ENCODE data around the gene ETV3. TPM values are rescaled to one million over a fixed set of nuclear protein-coding genes. Genes with fewer than 3 reads are reported as not detected.

ETV3 gene
- total and polyA plus RNA-seq, 2 of the 8 experiments (the other 6 are each of a cell fraction or from before 2014, with no cell fraction given) = 6.0 to 23.8 TPM

GRCh38 chr1:157132111-157132510 lies 6.1 kb downstream of the ETV3 start:
- no peak for FAIRE-seq
- H3K79me2 ChIP-seq (ENCODE audit: control insufficient read depth in 1 of 2, insufficient read depth in 2 of 2, low read length in 2 of 2) = peaks cover 2 to 21% of the 10 kb centered on the region in 2 experiments; a peak in 3 of 4 replicates
- TF ChIP-seq CHD1 (IDR thresholded peaks at IDR 0.05; ENCODE audit: low read depth, low read length) (no peak), GABPA (IDR thresholded peaks at IDR 0.05; ENCODE audit: borderline replicate concordance, insufficient read depth, low read length) (no peak), CTCF (IDR thresholded peaks at IDR 0.05; ENCODE audit: control extremely low read depth in 1 of 3, insufficient read depth in 1 of 3, low read depth in 1 of 3, low read length in 3 of 3) (no peak), PHF8 (conservative IDR thresholded peaks at IDR 0.05; ENCODE audit: low read depth, low read length) (no peak)

More at GRCh38 chr1:157132111-157132510, 6.1 kb downstream of the ETV3 start:
- H2BK20ac ChIP-seq (ENCODE audit: low read length) = no peak overlapping the region
- H3K18ac ChIP-seq (ENCODE audit: extremely low read depth, low read length) = no peak overlapping the region
- no peak overlapping the region for H3K4me2 ChIP-seq (ENCODE audit: insufficient read depth in 1 of 2, low read depth in 2 of 2, low read length in 2 of 2)
- no peak overlapping the region for H3K4me3 ChIP-seq (ENCODE audit: extremely low read depth in 1 of 4, insufficient read depth in 2 of 4, low read depth in 3 of 4, low read length in 4 of 4)
- no peak for DNase-seq (ENCODE audit: low read depth in 1 of 2, low spot score in 2 of 2)
- H2BK5ac ChIP-seq (ENCODE audit: low read depth, low read length) = no peak overlapping the region
- no peak overlapping the region for H2BK120ac ChIP-seq (replicated peaks; ENCODE audit: low read depth, low read length)
- H3K9ac ChIP-seq (replicated peaks in 1 of 4; ENCODE audit: extremely low read depth in 1 of 4, low read depth in 3 of 4, low read length in 3 of 4) = no peak overlapping the region
- H4K5ac ChIP-seq (ENCODE audit: insufficient read length, low read depth, low read length) = no peak overlapping the region
- H2AFZ ChIP-seq (ENCODE audit: low read length) = no peak overlapping the region
- no peak overlapping the region for H3K27ac ChIP-seq (ENCODE audit: low read depth, low read length)
- WGBS, 2 experiments (ENCODE audit: extremely low coverage in 1 of 2, insufficient coverage in 1 of 2, insufficient read length in 1 of 2, insufficient replicate concordance in 2 of 2, low coverage in 1 of 2, low lambda C conversion rate in 2 of 2, missing lambda C conversion rate in 1 of 2) = 96% methylated on average over 5 of the region's 5 CpGs; no CpG with 5 or more reads in 1 of the 2 experiments
- H3K36me3 ChIP-seq (ENCODE audit: control insufficient read depth in 2 of 4, insufficient read depth in 4 of 4, low read length in 3 of 4) = peaks cover 12 to 65% (median 44%) of the 10 kb centered on the region in 4 experiments; a peak in 7 of 8 replicates
- no peak overlapping the region for H2AK5ac ChIP-seq (ENCODE audit: low read depth, low read length)
- no peaks in the 10 kb centered on the region for H3K27me3 ChIP-seq (replicated peaks in 1 of 4; ENCODE audit: control insufficient read depth in 3 of 4, extremely low read depth in 1 of 4, insufficient read depth in 3 of 4, low read length in 3 of 4)
- peaks cover 5% of the 10 kb centered on the region; the same call in 1 of the 2 replicates for H3K79me1 ChIP-seq (ENCODE audit: low read depth, low read length)
- no peak overlapping the region for H3K56ac ChIP-seq (replicated peaks; ENCODE audit: insufficient read length, low read depth, low read length)
- H3K14ac ChIP-seq (ENCODE audit: insufficient read length) = no peak overlapping the region
- H3K23me2 ChIP-seq (ENCODE audit: low read depth, low read length) = no peaks in the 10 kb centered on the region; the same call in 1 of the 2 replicates
- no peak overlapping the region for H4K8ac ChIP-seq (ENCODE audit: extremely low read depth, insufficient read depth, low read length)
- no peak overlapping the region for H4K91ac ChIP-seq (replicated peaks; ENCODE audit: insufficient read length, low read length)
- 0 out of 7 replicates have a peak, but pooled peaks cover 0 to 4% (median 0%) of the 10 kb centered on the region in 4 experiments for H3K4me1 ChIP-seq (replicated peaks in 1 of 4; ENCODE audit: control insufficient read depth in 3 of 4, insufficient read depth in 4 of 4, low read length in 3 of 4)
- no peak overlapping the region for H3K23ac ChIP-seq (ENCODE audit: insufficient read length)
- ChIA-PET POLR2A (ENCODE audit: partially characterized antibody) (interaction anchor here (0.6 to 1.0 kb wide), 3 partner anchors 16 to 23 kb away, joined by 3 to 4 read pairs (median 3); no protein-coding TSS in a partner anchor), CTCF (ENCODE audit: partially characterized antibody) (interaction anchor here (0.8 kb wide), 1 partner anchor 24 kb away, joined by 4 read pairs; no protein-coding TSS in a partner anchor)
- no peak overlapping the region for H2BK15ac ChIP-seq (ENCODE audit: low read length)
- H3K9me3 ChIP-seq (ENCODE audit: insufficient read depth in 2 of 2, low read depth in 1 of 2, low read length in 1 of 2) = no peaks in the 10 kb centered on the region
- H4K20me1 ChIP-seq (replicated peaks in 1 of 2; ENCODE audit: control insufficient read depth in 1 of 2, insufficient read depth in 2 of 2, low read length in 2 of 2) = peaks cover 4% of the 10 kb centered on the region in 2 experiments
- H2BK12ac ChIP-seq (ENCODE audit: low read depth, low read length) = no peak overlapping the region
- H3K4ac ChIP-seq (replicated peaks; ENCODE audit: insufficient read length, low read depth, low read length) = no peak overlapping the region

Measured in H1 (cell line).